Measurements from ENCODE around the gene TMEM161A. TPM values are rescaled to one million over a fixed set of nuclear protein-coding genes. Genes with fewer than 3 reads are reported as not detected.
A peak's percentile ranks its signal among the peaks of the same experiment; 100 is the strongest.

Gene TMEM161A
- total and polyA plus RNA-seq, 9 of the 15 experiments (the other 6 are each of a cell fraction or from before 2014, with no cell fraction given) = 0.63 to 92.3 (median 38.9) TPM

DNA sequence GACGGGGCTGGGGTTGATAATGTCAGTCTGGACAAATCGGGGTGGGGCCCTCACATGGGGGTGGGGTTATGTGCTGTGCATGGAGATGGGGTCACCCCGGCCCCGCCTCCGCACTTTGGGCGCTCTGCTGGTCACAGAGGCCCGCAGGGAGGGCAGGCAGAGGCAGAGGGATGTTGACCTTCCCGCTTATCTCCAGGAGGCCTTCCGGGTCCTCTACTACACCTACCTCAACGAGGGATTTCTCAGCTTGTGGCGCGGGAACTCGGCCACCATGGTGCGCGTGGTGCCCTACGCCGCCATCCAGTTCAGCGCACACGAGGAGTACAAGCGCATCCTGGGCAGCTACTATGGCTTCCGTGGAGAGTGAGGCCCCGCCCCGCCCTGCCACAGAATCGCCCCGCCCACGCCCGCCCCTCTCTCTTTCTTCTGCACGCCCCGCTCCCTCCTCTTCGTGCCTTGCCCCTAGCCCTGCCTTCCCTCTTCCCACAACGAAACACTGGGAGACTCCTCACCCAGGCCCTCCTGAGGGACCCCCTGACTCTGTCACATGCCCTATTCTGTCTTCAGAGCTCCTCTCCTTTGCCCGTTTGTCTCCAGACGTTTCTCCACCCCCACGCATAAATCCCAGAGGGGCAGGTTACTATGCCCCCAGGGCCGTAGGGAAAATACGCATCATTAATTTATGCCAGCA, 32.8 kb downstream of the TMEM161A start (continued):
- TF ChIP-seq, protein P1, sequence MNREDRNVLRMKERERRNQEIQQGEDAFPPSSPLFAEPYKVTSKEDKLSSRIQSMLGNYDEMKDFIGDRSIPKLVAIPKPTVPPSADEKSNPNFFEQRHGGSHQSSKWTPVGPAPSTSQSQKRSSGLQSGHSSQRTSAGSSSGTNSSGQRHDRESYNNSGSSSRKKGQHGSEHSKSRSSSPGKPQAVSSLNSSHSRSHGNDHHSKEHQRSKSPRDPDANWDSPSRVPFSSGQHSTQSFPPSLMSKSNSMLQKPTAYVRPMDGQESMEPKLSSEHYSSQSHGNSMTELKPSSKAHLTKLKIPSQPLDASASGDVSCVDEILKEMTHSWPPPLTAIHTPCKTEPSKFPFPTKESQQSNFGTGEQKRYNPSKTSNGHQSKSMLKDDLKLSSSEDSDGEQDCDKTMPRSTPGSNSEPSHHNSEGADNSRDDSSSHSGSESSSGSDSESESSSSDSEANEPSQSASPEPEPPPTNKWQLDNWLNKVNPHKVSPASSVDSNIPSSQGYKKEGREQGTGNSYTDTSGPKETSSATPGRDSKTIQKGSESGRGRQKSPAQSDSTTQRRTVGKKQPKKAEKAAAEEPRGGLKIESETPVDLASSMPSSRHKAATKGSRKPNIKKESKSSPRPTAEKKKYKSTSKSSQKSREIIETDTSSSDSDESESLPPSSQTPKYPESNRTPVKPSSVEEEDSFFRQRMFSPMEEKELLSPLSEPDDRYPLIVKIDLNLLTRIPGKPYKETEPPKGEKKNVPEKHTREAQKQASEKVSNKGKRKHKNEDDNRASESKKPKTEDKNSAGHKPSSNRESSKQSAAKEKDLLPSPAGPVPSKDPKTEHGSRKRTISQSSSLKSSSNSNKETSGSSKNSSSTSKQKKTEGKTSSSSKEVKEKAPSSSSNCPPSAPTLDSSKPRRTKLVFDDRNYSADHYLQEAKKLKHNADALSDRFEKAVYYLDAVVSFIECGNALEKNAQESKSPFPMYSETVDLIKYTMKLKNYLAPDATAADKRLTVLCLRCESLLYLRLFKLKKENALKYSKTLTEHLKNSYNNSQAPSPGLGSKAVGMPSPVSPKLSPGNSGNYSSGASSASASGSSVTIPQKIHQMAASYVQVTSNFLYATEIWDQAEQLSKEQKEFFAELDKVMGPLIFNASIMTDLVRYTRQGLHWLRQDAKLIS (CRISPR knock-in tag; IDR thresholded peaks at IDR 0.05) = no peak
- TF ChIP-seq, protein P2, sequence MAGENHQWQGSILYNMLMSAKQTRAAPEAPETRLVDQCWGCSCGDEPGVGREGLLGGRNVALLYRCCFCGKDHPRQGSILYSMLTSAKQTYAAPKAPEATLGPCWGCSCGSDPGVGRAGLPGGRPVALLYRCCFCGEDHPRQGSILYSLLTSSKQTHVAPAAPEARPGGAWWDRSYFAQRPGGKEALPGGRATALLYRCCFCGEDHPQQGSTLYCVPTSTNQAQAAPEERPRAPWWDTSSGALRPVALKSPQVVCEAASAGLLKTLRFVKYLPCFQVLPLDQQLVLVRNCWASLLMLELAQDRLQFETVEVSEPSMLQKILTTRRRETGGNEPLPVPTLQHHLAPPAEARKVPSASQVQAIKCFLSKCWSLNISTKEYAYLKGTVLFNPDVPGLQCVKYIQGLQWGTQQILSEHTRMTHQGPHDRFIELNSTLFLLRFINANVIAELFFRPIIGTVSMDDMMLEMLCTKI (IDR thresholded peaks at IDR 0.05; ENCODE audit: partially characterized antibody) = no peak
- TF ChIP-seq PCBP1 (IDR thresholded peaks at IDR 0.05; ENCODE audit: low read depth, low read length, poor library complexity, severe bottlenecking) = no peak
- TF ChIP-seq JUND (IDR thresholded peaks at IDR 0.05; ENCODE audit: borderline replicate concordance, low read depth, low read length) = 0 out of 2 replicates have a peak, but pooled peaks have one; percentile 4
- TF ChIP-seq JUND (tag; IDR thresholded peaks at IDR 0.05; ENCODE audit: borderline replicate concordance, low read depth, low read length) = no peak; the same call in 2 of the 3 replicates
- no peak for TF ChIP-seq SRSF7 (optimal IDR thresholded peaks at IDR 0.05; ENCODE audit: low read depth, low read length)
- TF ChIP-seq, protein P3, sequence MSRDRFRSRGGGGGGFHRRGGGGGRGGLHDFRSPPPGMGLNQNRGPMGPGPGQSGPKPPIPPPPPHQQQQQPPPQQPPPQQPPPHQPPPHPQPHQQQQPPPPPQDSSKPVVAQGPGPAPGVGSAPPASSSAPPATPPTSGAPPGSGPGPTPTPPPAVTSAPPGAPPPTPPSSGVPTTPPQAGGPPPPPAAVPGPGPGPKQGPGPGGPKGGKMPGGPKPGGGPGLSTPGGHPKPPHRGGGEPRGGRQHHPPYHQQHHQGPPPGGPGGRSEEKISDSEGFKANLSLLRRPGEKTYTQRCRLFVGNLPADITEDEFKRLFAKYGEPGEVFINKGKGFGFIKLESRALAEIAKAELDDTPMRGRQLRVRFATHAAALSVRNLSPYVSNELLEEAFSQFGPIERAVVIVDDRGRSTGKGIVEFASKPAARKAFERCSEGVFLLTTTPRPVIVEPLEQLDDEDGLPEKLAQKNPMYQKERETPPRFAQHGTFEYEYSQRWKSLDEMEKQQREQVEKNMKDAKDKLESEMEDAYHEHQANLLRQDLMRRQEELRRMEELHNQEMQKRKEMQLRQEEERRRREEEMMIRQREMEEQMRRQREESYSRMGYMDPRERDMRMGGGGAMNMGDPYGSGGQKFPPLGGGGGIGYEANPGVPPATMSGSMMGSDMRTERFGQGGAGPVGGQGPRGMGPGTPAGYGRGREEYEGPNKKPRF (IDR thresholded peaks at IDR 0.05; ENCODE audit: low read depth, low read length) = no peak
- TF ChIP-seq ZNF174 (CRISPR knock-in tag; IDR thresholded peaks at IDR 0.05) = no peak
- no peak for TF ChIP-seq NFATC3 (IDR thresholded peaks at IDR 0.05)
- no peak for TF ChIP-seq KLF6 (CRISPR knock-in tag; IDR thresholded peaks at IDR 0.05; ENCODE audit: borderline replicate concordance)
- no peak for TF ChIP-seq EZH2 (IDR thresholded peaks at IDR 0.05; ENCODE audit: borderline replicate concordance, low read depth, low read length)
- no peak for TF ChIP-seq ZNF785 (CRISPR knock-in tag; IDR thresholded peaks at IDR 0.05)
- TF ChIP-seq RB1 (IDR thresholded peaks at IDR 0.05; ENCODE audit: low read depth) = no peak
- TF ChIP-seq, protein P4, sequence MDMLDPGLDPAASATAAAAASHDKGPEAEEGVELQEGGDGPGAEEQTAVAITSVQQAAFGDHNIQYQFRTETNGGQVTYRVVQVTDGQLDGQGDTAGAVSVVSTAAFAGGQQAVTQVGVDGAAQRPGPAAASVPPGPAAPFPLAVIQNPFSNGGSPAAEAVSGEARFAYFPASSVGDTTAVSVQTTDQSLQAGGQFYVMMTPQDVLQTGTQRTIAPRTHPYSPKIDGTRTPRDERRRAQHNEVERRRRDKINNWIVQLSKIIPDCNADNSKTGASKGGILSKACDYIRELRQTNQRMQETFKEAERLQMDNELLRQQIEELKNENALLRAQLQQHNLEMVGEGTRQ (CRISPR knock-in tag; IDR thresholded peaks at IDR 0.05) = no peak
- TF ChIP-seq TSC22D4 (tag; IDR thresholded peaks at IDR 0.05) = no peak
- TF ChIP-seq FUS (optimal IDR thresholded peaks at IDR 0.05; ENCODE audit: low read depth, low read length) = no peak
- no peak for TF ChIP-seq GATA2 (CRISPR knock-in tag; IDR thresholded peaks at IDR 0.05)
- TF ChIP-seq, protein P5, sequence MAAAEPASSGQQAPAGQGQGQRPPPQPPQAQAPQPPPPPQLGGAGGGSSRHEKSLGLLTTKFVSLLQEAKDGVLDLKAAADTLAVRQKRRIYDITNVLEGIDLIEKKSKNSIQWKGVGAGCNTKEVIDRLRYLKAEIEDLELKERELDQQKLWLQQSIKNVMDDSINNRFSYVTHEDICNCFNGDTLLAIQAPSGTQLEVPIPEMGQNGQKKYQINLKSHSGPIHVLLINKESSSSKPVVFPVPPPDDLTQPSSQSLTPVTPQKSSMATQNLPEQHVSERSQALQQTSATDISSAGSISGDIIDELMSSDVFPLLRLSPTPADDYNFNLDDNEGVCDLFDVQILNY (CRISPR knock-in tag; IDR thresholded peaks at IDR 0.05) = no peak
- peak; percentile 84 for TF ChIP-seq NR2C1 (IDR thresholded peaks at IDR 0.05)
- peak; percentile 87 for TF ChIP-seq NR2C1 (tag; IDR thresholded peaks at IDR 0.05)
